Keratinocyte (primary cell): ENCODE results near the gene KCTD21. TPM values are rescaled to one million over a fixed set of nuclear protein-coding genes. Genes with fewer than 3 reads are reported as not detected.

ENCODE experiments used
- DNase-seq: peaks from one replicate; pipeline ENCODE4 v3.0.0-alpha.2; 2011; ENCODE audit warnings: low read depth, missing footprints, low spot score
- FAIRE-seq: peaks from 2 replicates; lab custom pipeline; 2011; peaks lifted over from hg19 to GRCh38; lab: Jason Lieb, UNC
- H2AFZ ChIP-seq: 2 replicates; pipeline ENCODE4 v1.6.0; 2012; ENCODE audit warnings: low read length, control low read depth, inconsistent platforms; ENCODE audit not compliant: control insufficient read depth
- H3K27ac ChIP-seq: 2 replicates; pipeline ENCODE4 v1.5.1; 2011; ENCODE audit warnings: low read length; ENCODE audit not compliant: control insufficient read depth, insufficient read depth
- H3K27me3 ChIP-seq: 3 replicates; pipeline ENCODE4 v1.6.0; 2011; ENCODE audit warnings: low read length; ENCODE audit not compliant: control insufficient read depth, insufficient read depth; ENCODE audit errors: extremely low read depth
- H3K36me3 ChIP-seq, 2 experiments: 2 replicates in 1 of 2; 3 replicates in 1 of 2; pipeline ENCODE4 v1.5.1; 2011; ENCODE audit warnings: low read length in 2 of 2, mild to moderate bottlenecking in 1 of 2; ENCODE audit not compliant: control insufficient read depth in 2 of 2, insufficient read depth in 2 of 2; ENCODE audit errors: extremely low read depth in 1 of 2
- H3K4me1 ChIP-seq: 3 replicates; pipeline ENCODE4 v1.5.1; 2011; ENCODE audit warnings: low read length; ENCODE audit not compliant: control insufficient read depth, insufficient read depth; ENCODE audit errors: extremely low read depth
- H3K4me2 ChIP-seq: 3 replicates; pipeline ENCODE4 v1.6.0; 2011; ENCODE audit warnings: low read depth, low read length; ENCODE audit not compliant: control insufficient read depth, insufficient read depth; ENCODE audit errors: extremely low read depth
- H3K4me3 ChIP-seq, 3 experiments: fragments of 200-600 bp in 1 of 3; sonication (generic) in 1 of 3; 2 replicates in 2 of 3; 3 replicates in 1 of 3; pipeline ENCODE4 v1.5.1; 2011 to 2016; ENCODE audit warnings: low read length in 3 of 3, mild to moderate bottlenecking in 3 of 3, control low read depth in 2 of 3, inconsistent platforms in 1 of 3, low read depth in 1 of 3, mixed read lengths in 1 of 3, mixed run types in 1 of 3, moderate library complexity in 1 of 3; ENCODE audit not compliant: control insufficient read depth in 2 of 3, insufficient read depth in 2 of 3; ENCODE audit errors: extremely low read depth in 1 of 3
- H3K79me2 ChIP-seq: 2 replicates; pipeline ENCODE4 v1.6.0; 2012; ENCODE audit warnings: low read length; ENCODE audit not compliant: control insufficient read depth, insufficient read depth
- H3K9ac ChIP-seq: 3 replicates; pipeline ENCODE4 v1.6.0; 2011; ENCODE audit warnings: low read length; ENCODE audit not compliant: control insufficient read depth, insufficient read depth; ENCODE audit errors: extremely low read depth
- H3K9me1 ChIP-seq: 3 replicates; pipeline ENCODE4 v1.6.0; 2011; ENCODE audit warnings: low read length; ENCODE audit not compliant: control insufficient read depth, insufficient read depth; ENCODE audit errors: extremely low read depth
- H3K9me3 ChIP-seq: 2 replicates; pipeline ENCODE4 v1.5.1; 2012; ENCODE audit warnings: low read depth, low read length; ENCODE audit not compliant: control insufficient read depth
- H4K20me1 ChIP-seq: 3 replicates; pipeline ENCODE4 v1.6.0; 2011; ENCODE audit warnings: low read length; ENCODE audit not compliant: control insufficient read depth, insufficient read depth; ENCODE audit errors: extremely low read depth
- EZH2 ChIP-seq: IDR thresholded peaks from one replicate; pipeline ENCODE4 v1.6.1; 2012; ENCODE audit warnings: inconsistent platforms, mild to moderate bottlenecking, low read length, moderate library complexity
- dilution Hi-C: fragments of 300-500 bp; cut with MboI; formaldehyde crosslinking; loops from one replicate; pipeline ENCODE4 v1.7.0; 2020; ENCODE audit warnings: low sequenced_read_pairs; ENCODE audit not compliant: extremely low pct_ligation_motif_present
- polyA plus RNA-seq, 5 experiments: library from polyadenylated mRNA; depleted of rRNA in 3 of 5; stranded (reverse) in 3 of 5; stranded (forward) in 1 of 5; unstranded in 1 of 5; fragments of >200 nt; gene quantifications; 1 replicate in 1 of 5; 2 replicates in 3 of 5; 3 replicates in 1 of 5; pipeline versions ENCODE4 v1.2.1 to v1.2.3, GENCODE V29; 2011 to 2012; ENCODE audit warnings: missing spikeins in 2 of 5, low read depth in 1 of 5, low replicate concordance in 1 of 5
- TF ChIP-seq, protein P1 (sequence below), 3 experiments: IDR thresholded peaks in 1 of 3; conservative IDR thresholded peaks in 1 of 3; optimal IDR thresholded peaks in 1 of 3; 2 replicates in 2 of 3; 3 replicates in 1 of 3; pipeline versions ENCODE3 to v1.5.1; 2011; ENCODE audit warnings: low read length in 3 of 3, mild to moderate bottlenecking in 3 of 3, moderate library complexity in 2 of 3, control low read depth in 1 of 3, inconsistent platforms in 1 of 3; ENCODE audit not compliant: insufficient read depth in 2 of 3; ENCODE audit errors: extremely low read depth in 1 of 3

The KCTD21 gene
- polyA plus RNA-seq, 1 donor (not counting 4 experiments of a cell fraction or from before 2014, with no cell fraction given): 10.4 TPM

DNA sequence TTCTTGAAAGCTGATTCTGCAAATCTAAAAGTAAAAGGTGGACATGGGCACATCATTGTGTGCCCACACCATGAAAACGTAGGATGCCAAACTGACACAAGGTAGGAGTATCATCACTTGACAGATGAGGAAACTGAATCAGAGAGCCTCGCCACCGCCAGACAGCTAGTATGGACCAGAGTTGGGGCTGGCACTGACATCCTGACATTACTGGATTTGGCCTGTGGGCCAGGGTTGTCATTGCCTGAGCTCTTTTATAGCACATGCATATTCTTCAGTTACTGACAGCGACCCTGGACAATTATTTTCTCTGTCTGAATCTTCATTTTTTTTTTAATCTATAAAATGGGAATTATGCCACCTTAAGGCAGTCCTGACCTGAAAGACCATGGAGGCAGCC lies 16.8 kb upstream of the KCTD21 start:
- FAIRE-seq (no peak), DNase-seq (no peak)
- Histone ChIP-seq H3K9ac (no peak overlapping the region), H3K4me3 (no peak overlapping the region), H3K4me1 (no peaks in the 10 kb centered on the region), H2AFZ (no peak overlapping the region), H3K79me2 (no peaks in the 10 kb centered on the region), H3K27ac (no peak overlapping the region), H3K4me2 (no peak overlapping the region), H3K9me3 (no peaks in the 10 kb centered on the region), H3K36me3 (peaks cover 5 to 16% of the 10 kb centered on the region in 2 experiments), H4K20me1 (no peaks in the 10 kb centered on the region), H3K27me3 (no peaks in the 10 kb centered on the region), H3K9me1 (no peaks in the 10 kb centered on the region)
- dilution Hi-C loops: no loop called here
- no peak for TF ChIP-seq EZH2
- TF ChIP-seq, protein P1, sequence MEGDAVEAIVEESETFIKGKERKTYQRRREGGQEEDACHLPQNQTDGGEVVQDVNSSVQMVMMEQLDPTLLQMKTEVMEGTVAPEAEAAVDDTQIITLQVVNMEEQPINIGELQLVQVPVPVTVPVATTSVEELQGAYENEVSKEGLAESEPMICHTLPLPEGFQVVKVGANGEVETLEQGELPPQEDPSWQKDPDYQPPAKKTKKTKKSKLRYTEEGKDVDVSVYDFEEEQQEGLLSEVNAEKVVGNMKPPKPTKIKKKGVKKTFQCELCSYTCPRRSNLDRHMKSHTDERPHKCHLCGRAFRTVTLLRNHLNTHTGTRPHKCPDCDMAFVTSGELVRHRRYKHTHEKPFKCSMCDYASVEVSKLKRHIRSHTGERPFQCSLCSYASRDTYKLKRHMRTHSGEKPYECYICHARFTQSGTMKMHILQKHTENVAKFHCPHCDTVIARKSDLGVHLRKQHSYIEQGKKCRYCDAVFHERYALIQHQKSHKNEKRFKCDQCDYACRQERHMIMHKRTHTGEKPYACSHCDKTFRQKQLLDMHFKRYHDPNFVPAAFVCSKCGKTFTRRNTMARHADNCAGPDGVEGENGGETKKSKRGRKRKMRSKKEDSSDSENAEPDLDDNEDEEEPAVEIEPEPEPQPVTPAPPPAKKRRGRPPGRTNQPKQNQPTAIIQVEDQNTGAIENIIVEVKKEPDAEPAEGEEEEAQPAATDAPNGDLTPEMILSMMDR (optimal IDR thresholded peaks at IDR 0.05 in 1 of 3, IDR thresholded peaks at IDR 0.05 in 1 of 3, conservative IDR thresholded peaks at IDR 0.05 in 1 of 3; ENCODE audit: extremely low read depth in 1 of 3, insufficient read depth in 2 of 3, low read length in 3 of 3): no peak

DNA sequence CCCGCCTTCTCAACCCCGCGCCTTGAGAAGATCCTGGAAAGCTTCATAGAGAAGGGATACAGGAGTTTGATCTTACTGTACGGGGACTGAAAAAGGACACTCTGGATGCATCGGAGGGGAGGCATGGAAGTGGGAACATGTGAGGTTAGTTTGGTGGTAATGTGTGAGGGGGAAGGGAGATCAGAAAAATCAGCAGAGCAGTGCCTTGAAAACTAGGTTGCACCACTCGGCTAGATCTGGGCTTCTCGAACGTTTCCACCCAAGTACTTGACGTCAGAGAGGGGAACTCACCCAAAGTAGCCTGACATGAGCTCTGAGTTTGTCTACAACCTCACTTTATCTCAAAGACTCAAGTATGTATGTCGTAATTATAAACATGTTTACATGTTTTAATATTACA lies 14.8 kb upstream of the KCTD21 start:
- Histone ChIP-seq H3K27ac (no peak overlapping the region), H3K27me3 (no peaks in the 10 kb centered on the region), H2AFZ (no peak overlapping the region), H3K79me2 (no peaks in the 10 kb centered on the region), H3K9me1 (no peaks in the 10 kb centered on the region), H3K9ac (no peak overlapping the region), H3K4me1 (no peaks in the 10 kb centered on the region), H4K20me1 (no peaks in the 10 kb centered on the region), H3K36me3 (peaks cover 0 to 26% of the 10 kb centered on the region in 2 experiments), H3K9me3 (no peaks in the 10 kb centered on the region), H3K4me3 (no peak overlapping the region), H3K4me2 (no peak overlapping the region)
- dilution Hi-C loops: no loop called here
- TF ChIP-seq EZH2: no peak
- TF ChIP-seq, protein P1 (optimal IDR thresholded peaks at IDR 0.05 in 1 of 3, IDR thresholded peaks at IDR 0.05 in 1 of 3, conservative IDR thresholded peaks at IDR 0.05 in 1 of 3; ENCODE audit: extremely low read depth in 1 of 3, insufficient read depth in 2 of 3, low read length in 3 of 3): no peak
- DNase-seq (no peak), FAIRE-seq (no peak)
